Measurements from ENCODE around the gene LYZL4. TPM values are rescaled to one million over a fixed set of nuclear protein-coding genes. Genes with fewer than 3 reads are reported as not detected.

LYZL4 gene
- total RNA-seq, 1 donor from 2014 or later, result not detected

DNA sequence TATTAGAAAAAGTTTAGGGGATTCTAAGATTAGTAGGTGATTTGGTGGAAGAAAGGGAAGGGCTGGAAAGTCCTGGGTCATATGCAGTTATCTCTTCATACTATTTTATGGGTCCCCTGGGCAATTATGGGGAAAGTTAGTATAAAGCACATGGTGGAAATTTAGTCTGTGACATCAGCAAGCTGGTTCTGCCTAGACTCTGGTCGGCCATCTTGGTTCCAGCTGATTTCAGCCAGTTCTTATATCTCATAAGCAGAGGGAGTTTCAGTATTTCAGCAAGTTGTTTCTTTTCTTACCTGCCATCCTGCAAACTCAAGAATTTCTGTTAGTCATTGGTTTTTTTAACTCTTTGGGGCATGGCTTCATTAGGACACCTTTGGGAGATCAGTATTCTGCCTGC is 1.0 kb upstream of the LYZL4 start:
- no peak overlapping the region for H3K27ac ChIP-seq
- H3K36me3 ChIP-seq, result no peaks in the 10 kb centered on the region
- H3K9me3 ChIP-seq, result no peaks in the 10 kb centered on the region
- H3K4me3 ChIP-seq, result no peak overlapping the region
- H3K27me3 ChIP-seq, result no peaks in the 10 kb centered on the region
- TF ChIP-seq, protein P1, sequence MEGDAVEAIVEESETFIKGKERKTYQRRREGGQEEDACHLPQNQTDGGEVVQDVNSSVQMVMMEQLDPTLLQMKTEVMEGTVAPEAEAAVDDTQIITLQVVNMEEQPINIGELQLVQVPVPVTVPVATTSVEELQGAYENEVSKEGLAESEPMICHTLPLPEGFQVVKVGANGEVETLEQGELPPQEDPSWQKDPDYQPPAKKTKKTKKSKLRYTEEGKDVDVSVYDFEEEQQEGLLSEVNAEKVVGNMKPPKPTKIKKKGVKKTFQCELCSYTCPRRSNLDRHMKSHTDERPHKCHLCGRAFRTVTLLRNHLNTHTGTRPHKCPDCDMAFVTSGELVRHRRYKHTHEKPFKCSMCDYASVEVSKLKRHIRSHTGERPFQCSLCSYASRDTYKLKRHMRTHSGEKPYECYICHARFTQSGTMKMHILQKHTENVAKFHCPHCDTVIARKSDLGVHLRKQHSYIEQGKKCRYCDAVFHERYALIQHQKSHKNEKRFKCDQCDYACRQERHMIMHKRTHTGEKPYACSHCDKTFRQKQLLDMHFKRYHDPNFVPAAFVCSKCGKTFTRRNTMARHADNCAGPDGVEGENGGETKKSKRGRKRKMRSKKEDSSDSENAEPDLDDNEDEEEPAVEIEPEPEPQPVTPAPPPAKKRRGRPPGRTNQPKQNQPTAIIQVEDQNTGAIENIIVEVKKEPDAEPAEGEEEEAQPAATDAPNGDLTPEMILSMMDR (IDR thresholded peaks at IDR 0.05), result no peak
- H3K4me1 ChIP-seq, result no peaks in the 10 kb centered on the region
- intact Hi-C loops (cut with DNase I), result no loop called here
- DNase-seq (ENCODE audit: low spot score in 2 of 2), result no peak

DNA sequence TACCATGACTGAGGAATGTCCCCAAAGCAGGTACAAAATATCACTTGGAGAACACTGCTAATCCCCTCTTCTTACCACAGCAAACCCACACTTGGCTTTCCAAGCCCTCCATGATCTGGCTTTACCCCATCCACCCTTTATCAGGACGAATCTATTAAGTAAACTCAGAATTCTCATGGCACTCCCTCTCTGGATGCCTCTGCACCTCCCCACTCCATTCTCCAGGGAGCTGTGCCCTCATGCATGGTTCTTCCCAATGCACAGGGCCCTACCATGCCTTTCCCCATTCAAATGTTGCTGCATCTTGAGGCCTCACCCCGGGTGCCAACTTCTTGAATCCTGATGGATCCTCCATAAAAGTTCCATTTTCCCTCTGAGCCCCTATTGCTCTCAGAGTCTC is 2.3 kb downstream of the LYZL4 start:
- H3K36me3 ChIP-seq, result no peaks in the 10 kb centered on the region
- TF ChIP-seq, protein P1 (IDR thresholded peaks at IDR 0.05), result no peak
- DNase-seq (ENCODE audit: low spot score in 2 of 2), result no peak
- no peaks in the 10 kb centered on the region for H3K9me3 ChIP-seq
- intact Hi-C loops (cut with DNase I), result no loop called here
- no peak overlapping the region for H3K27ac ChIP-seq
- no peak overlapping the region for H3K4me3 ChIP-seq
- H3K27me3 ChIP-seq, result no peaks in the 10 kb centered on the region
- H3K4me1 ChIP-seq, result no peaks in the 10 kb centered on the region

DNA sequence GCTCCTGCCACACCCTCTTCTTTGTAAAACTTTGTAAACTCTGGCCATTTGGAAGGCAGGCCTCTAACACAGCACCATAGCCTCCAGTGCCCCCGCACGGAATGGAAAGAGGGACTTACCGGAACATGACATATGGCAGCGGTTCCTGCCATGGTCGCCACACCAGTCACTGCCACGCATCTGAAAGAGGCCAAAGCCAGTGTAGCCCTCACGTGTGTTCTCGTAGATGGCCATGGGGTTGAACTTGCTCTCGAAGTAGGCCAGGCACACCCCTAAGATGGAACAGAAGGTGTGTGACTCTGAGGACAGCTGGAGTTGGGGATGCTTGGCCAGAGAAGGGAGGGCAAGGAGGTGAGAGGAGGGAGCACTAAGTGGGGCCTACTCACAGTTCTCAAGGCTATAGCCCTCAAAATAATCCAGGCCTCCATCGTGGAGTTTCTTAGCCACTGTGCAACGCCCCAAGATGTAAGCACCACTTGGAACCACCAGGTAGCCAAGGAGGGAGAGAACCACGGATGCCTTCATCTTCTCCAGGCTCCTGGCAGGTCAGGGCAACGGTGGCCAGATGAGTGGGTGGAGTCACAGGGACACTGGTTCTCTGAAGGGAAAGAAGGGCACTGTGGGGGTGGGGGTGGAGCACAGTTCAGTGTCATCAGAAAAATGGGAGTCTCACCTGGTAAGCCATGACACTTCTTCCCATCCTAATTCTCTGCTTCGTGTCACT is 3.5 kb downstream of the LYZL4 start:
- intact Hi-C loops (cut with DNase I), result no loop called here

DNA sequence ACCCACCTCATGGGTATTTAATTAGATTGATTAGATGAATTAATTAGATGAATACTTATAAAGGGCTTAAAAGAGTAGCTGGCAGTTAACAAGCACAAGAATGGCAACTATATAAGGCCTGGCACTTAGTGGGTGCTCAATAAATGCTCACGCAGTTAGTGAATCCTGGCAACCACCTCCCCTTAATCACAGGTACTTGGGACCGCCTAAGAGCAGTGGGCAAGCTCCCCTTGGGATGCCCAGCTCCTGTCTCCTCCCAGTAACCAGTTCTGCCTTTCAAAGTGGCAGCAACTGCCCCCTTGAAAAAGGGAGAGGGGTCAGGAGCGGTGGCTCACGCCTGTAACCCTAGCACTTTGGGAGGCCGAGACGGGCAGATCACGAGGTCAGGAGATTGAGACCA is 4.6 kb downstream of the LYZL4 start:
- TF ChIP-seq, protein P1 (IDR thresholded peaks at IDR 0.05), result no peak
- no peaks in the 10 kb centered on the region for H3K36me3 ChIP-seq
- H3K27ac ChIP-seq, result no peak overlapping the region
- no peaks in the 10 kb centered on the region for H3K27me3 ChIP-seq
- no peak overlapping the region for H3K4me3 ChIP-seq
- no peak for DNase-seq (ENCODE audit: low spot score in 2 of 2)
- H3K4me1 ChIP-seq, result no peaks in the 10 kb centered on the region
- no peaks in the 10 kb centered on the region for H3K9me3 ChIP-seq
- intact Hi-C loops (cut with DNase I), result no loop called here

More for the DNA sequence above, 3.5 kb downstream of the LYZL4 start:
- no peaks in the 10 kb centered on the region for H3K36me3 ChIP-seq
- no peaks in the 10 kb centered on the region for H3K4me1 ChIP-seq
- H3K9me3 ChIP-seq, result no peaks in the 10 kb centered on the region
- DNase-seq (ENCODE audit: low spot score in 2 of 2), result no peak
- TF ChIP-seq, protein P1 (IDR thresholded peaks at IDR 0.05), result no peak
- no peaks in the 10 kb centered on the region for H3K27me3 ChIP-seq
- H3K4me3 ChIP-seq, result no peak overlapping the region
- H3K27ac ChIP-seq, result no peak overlapping the region

DNA sequence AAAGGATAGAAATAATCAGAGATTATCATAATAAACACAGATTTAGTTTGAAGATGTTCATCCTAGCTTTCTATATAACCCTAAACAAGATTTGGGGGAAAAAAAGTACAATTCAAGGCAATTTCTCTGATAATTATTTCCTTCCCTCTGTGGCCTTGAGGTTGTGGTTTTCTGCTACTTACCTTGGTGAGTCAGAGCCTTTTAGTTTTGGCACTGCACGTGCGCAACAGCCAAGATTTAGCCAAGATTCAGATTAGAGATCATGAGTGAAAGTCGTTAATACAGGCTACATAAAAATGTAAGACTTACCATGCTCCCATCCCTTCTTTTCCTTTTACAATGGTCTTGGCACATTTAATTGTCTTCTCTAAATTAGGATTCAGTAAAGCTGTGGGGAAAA is 6.7 kb downstream of the LYZL4 start:
- H3K4me3 ChIP-seq, result no peak overlapping the region
- TF ChIP-seq, protein P1 (IDR thresholded peaks at IDR 0.05), result no peak
- H3K36me3 ChIP-seq, result no peaks in the 10 kb centered on the region
- no peaks in the 10 kb centered on the region for H3K4me1 ChIP-seq
- intact Hi-C loops (cut with DNase I), result no loop called here
- H3K9me3 ChIP-seq, result no peaks in the 10 kb centered on the region
- H3K27ac ChIP-seq, result no peak overlapping the region
- no peak for DNase-seq (ENCODE audit: low spot score in 2 of 2)
- H3K27me3 ChIP-seq, result no peaks in the 10 kb centered on the region
